H1 (cell line): ENCODE data around the gene ARR3. TPM values are rescaled to one million over a fixed set of nuclear protein-coding genes. Genes with fewer than 3 reads are reported as not detected.

ENCODE experiments used
- BACH1 ChIP-seq: IDR thresholded peaks from 2 replicates; pipeline ENCODE4 v1.6.1; 2012; ENCODE audit warnings: low read length, improper control_type of control experiment
- BCL11A ChIP-seq, 2 experiments: IDR thresholded peaks; one replicate each; pipeline ENCODE4 v1.6.1; 2011; ENCODE audit warnings: low read depth in 2 of 2, low read length in 2 of 2, mild to moderate bottlenecking in 2 of 2
- CREB1 ChIP-seq: IDR thresholded peaks from 2 replicates; pipeline ENCODE4 v1.6.1; 2012; ENCODE audit warnings: inconsistent platforms
- EZH2 ChIP-seq: fragments of 200-600 bp; sonication (generic); IDR thresholded peaks from 2 replicates; pipeline ENCODE4 v1.7.1; 2012; ENCODE audit warnings: low read depth, mild to moderate bottlenecking, moderate library complexity, low read length, inconsistent platforms; ENCODE audit not compliant: severe bottlenecking
- HDAC2 ChIP-seq, 2 experiments: fragments of 300-600 bp in 1 of 2; sonication (generic) in 1 of 2; IDR thresholded peaks; 2 replicates each; pipeline ENCODE4 v1.6.1; 2011 to 2012; ENCODE audit warnings: low read depth in 2 of 2, low read length in 2 of 2, mild to moderate bottlenecking in 2 of 2, moderate library complexity in 2 of 2, borderline replicate concordance in 1 of 2, inconsistent platforms in 1 of 2
- HDAC6 ChIP-seq: IDR thresholded peaks from one replicate; pipeline ENCODE4 v1.7.1; 2012; ENCODE audit warnings: low read depth, mild to moderate bottlenecking, inconsistent platforms, low read length, moderate library complexity
- RFX5 ChIP-seq: IDR thresholded peaks from 2 replicates; pipeline ENCODE4 v1.6.1; 2011; ENCODE audit warnings: low read depth, low read length, improper control_type of control experiment, borderline replicate concordance
- SIRT6 ChIP-seq: IDR thresholded peaks from one replicate; pipeline ENCODE4 v1.7.1; 2012; ENCODE audit warnings: low read length, inconsistent platforms
- SP2 ChIP-seq: IDR thresholded peaks from 2 replicates; pipeline ENCODE4 v1.6.1; 2012; ENCODE audit warnings: mild to moderate bottlenecking, low read length, inconsistent platforms
- SRF ChIP-seq: IDR thresholded peaks from 2 replicates; pipeline ENCODE4 v1.6.1; 2011; ENCODE audit warnings: mild to moderate bottlenecking, low read depth, low read length, moderate library complexity
- polyA plus RNA-seq, 7 experiments: library from polyadenylated mRNA; depleted of rRNA in 3 of 7; stranded (reverse) in 5 of 7; unstranded in 2 of 7; fragments of >200 nt in 5 of 7; fragments of 200-250 nt in 2 of 7; gene quantifications; 1 replicate in 5 of 7; 2 replicates in 1 of 7; 4 replicates in 1 of 7; pipeline versions ENCODE4 v1.2.1 to v1.2.3, GENCODE V29; 2011 to 2013; ENCODE audit warnings: missing spikeins in 2 of 7, mixed read lengths in 2 of 7
- total RNA-seq: library from RNA; stranded (reverse); fragmentation: NEBNext Ultra II Directional; extraction: Animal tissue kit (Norgen Biotek cat#: 25700); gene quantifications from 2 replicates; pipeline ENCODE4 v1.2.1, GENCODE V29; 2021
- TF ChIP-seq, protein P1 (sequence below): fragments of 300-600 bp; sonication (generic); IDR thresholded peaks from 2 replicates; pipeline ENCODE4 v1.7.1; 2012; ENCODE audit warnings: low read length, moderate library complexity, mild to moderate bottlenecking, inconsistent platforms; ENCODE audit not compliant: insufficient replicate concordance
- TF ChIP-seq, protein P2 (sequence below): IDR thresholded peaks from 2 replicates; pipeline ENCODE4 v1.6.1; 2011; ENCODE audit warnings: low read length, improper control_type of control experiment

ARR3 gene
- total and polyA plus RNA-seq, 2 of the 8 experiments (the other 6 are each of a cell fraction or from before 2014, with no cell fraction given) = not detected

DNA sequence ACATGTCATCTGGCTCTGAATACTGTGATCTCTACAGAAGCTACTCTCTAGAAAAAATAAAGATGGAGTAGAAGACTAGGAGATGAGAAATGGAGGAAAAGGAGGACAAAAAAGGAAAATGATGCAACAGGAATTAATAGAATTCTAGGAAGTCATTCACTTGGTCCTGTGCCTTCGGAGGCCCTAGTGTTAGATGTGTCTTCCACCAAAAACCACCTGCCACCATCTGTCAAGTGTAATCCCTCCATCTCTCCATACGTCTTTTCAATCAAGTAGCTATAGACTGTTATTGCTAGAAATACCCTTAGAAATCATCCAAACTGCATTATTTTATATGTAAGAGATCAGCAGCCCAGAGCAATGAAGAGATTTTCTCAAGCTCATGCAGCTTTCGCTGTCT is 10.9 kb downstream of the ARR3 start (continued):
- TF ChIP-seq, protein P1, sequence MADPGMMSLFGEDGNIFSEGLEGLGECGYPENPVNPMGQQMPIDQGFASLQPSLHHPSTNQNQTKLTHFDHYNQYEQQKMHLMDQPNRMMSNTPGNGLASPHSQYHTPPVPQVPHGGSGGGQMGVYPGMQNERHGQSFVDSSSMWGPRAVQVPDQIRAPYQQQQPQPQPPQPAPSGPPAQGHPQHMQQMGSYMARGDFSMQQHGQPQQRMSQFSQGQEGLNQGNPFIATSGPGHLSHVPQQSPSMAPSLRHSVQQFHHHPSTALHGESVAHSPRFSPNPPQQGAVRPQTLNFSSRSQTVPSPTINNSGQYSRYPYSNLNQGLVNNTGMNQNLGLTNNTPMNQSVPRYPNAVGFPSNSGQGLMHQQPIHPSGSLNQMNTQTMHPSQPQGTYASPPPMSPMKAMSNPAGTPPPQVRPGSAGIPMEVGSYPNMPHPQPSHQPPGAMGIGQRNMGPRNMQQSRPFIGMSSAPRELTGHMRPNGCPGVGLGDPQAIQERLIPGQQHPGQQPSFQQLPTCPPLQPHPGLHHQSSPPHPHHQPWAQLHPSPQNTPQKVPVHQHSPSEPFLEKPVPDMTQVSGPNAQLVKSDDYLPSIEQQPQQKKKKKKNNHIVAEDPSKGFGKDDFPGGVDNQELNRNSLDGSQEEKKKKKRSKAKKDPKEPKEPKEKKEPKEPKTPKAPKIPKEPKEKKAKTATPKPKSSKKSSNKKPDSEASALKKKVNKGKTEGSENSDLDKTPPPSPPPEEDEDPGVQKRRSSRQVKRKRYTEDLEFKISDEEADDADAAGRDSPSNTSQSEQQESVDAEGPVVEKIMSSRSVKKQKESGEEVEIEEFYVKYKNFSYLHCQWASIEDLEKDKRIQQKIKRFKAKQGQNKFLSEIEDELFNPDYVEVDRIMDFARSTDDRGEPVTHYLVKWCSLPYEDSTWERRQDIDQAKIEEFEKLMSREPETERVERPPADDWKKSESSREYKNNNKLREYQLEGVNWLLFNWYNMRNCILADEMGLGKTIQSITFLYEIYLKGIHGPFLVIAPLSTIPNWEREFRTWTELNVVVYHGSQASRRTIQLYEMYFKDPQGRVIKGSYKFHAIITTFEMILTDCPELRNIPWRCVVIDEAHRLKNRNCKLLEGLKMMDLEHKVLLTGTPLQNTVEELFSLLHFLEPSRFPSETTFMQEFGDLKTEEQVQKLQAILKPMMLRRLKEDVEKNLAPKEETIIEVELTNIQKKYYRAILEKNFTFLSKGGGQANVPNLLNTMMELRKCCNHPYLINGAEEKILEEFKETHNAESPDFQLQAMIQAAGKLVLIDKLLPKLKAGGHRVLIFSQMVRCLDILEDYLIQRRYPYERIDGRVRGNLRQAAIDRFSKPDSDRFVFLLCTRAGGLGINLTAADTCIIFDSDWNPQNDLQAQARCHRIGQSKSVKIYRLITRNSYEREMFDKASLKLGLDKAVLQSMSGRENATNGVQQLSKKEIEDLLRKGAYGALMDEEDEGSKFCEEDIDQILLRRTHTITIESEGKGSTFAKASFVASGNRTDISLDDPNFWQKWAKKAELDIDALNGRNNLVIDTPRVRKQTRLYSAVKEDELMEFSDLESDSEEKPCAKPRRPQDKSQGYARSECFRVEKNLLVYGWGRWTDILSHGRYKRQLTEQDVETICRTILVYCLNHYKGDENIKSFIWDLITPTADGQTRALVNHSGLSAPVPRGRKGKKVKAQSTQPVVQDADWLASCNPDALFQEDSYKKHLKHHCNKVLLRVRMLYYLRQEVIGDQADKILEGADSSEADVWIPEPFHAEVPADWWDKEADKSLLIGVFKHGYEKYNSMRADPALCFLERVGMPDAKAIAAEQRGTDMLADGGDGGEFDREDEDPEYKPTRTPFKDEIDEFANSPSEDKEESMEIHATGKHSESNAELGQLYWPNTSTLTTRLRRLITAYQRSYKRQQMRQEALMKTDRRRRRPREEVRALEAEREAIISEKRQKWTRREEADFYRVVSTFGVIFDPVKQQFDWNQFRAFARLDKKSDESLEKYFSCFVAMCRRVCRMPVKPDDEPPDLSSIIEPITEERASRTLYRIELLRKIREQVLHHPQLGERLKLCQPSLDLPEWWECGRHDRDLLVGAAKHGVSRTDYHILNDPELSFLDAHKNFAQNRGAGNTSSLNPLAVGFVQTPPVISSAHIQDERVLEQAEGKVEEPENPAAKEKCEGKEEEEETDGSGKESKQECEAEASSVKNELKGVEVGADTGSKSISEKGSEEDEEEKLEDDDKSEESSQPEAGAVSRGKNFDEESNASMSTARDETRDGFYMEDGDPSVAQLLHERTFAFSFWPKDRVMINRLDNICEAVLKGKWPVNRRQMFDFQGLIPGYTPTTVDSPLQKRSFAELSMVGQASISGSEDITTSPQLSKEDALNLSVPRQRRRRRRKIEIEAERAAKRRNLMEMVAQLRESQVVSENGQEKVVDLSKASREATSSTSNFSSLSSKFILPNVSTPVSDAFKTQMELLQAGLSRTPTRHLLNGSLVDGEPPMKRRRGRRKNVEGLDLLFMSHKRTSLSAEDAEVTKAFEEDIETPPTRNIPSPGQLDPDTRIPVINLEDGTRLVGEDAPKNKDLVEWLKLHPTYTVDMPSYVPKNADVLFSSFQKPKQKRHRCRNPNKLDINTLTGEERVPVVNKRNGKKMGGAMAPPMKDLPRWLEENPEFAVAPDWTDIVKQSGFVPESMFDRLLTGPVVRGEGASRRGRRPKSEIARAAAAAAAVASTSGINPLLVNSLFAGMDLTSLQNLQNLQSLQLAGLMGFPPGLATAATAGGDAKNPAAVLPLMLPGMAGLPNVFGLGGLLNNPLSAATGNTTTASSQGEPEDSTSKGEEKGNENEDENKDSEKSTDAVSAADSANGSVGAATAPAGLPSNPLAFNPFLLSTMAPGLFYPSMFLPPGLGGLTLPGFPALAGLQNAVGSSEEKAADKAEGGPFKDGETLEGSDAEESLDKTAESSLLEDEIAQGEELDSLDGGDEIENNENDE = no peak
- TF ChIP-seq EZH2 (no peak), HDAC2 (IDR thresholded peaks at IDR 0.05; ENCODE audit: borderline replicate concordance in 1 of 2, low read depth in 2 of 2, low read length in 2 of 2) (no peak), CREB1 (no peak), BCL11A (IDR thresholded peaks at IDR 0.05; ENCODE audit: low read depth in 2 of 2, low read length in 2 of 2) (no peak), RFX5 (no peak), SRF (no peak), SIRT6 (no peak), BACH1 (no peak), SP2 (no peak), HDAC6 (no peak)
- TF ChIP-seq, protein P2, sequence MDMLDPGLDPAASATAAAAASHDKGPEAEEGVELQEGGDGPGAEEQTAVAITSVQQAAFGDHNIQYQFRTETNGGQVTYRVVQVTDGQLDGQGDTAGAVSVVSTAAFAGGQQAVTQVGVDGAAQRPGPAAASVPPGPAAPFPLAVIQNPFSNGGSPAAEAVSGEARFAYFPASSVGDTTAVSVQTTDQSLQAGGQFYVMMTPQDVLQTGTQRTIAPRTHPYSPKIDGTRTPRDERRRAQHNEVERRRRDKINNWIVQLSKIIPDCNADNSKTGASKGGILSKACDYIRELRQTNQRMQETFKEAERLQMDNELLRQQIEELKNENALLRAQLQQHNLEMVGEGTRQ = no peak
